Measurements from ENCODE around the gene BRF1. TPM values are rescaled to one million over a fixed set of nuclear protein-coding genes. Genes with fewer than 3 reads are reported as not detected.

BRF1 gene
- total and polyA plus RNA-seq, 8 donors, result 13.6 to 50.2 (median 20.4) TPM

DNA sequence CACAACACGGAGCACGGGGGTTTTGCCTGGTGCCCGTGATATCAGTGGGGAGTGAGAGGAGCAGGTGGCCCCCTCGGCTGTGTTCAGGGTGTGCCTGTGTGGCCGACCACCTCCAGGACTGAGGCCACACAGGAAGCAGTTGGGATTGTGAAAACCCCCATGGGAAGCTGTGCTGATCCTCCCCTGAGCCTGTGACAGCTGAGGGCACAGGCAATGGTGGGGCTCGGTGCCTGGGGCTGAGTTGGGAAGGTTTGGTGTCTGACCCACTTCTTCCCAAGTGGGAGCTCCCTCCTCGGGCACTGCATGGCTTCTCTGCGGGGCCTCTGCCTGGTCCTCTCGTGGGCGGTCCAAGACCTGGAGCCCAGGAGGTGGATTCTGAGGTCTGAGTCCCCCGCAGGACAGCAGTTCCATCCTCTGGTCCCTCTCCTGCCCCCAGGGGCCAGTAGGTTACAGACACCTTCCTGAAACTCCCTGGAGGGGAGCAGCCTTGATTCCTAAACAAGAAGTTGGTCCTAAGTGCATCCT, 31.6 kb upstream of the BRF1 start:
- Histone ChIP-seq H3K27ac (no peak overlapping the region), H3K27me3 (no peaks in the 10 kb centered on the region), H3K4me3 (no peak overlapping the region), H3K4me1 (peaks cover 3 to 17% (median 3%) of the 10 kb centered on the region in 3 donors), H3K9me3 (no peaks in the 10 kb centered on the region), H3K36me3 (no peaks in the 10 kb centered on the region)
- intact Hi-C loops (cut with DNase I), result no loop called here
- WGBS, 2 donors, result 85 to 86% methylated on average over 11 of the region's 11 CpGs
- TF ChIP-seq, protein P1, sequence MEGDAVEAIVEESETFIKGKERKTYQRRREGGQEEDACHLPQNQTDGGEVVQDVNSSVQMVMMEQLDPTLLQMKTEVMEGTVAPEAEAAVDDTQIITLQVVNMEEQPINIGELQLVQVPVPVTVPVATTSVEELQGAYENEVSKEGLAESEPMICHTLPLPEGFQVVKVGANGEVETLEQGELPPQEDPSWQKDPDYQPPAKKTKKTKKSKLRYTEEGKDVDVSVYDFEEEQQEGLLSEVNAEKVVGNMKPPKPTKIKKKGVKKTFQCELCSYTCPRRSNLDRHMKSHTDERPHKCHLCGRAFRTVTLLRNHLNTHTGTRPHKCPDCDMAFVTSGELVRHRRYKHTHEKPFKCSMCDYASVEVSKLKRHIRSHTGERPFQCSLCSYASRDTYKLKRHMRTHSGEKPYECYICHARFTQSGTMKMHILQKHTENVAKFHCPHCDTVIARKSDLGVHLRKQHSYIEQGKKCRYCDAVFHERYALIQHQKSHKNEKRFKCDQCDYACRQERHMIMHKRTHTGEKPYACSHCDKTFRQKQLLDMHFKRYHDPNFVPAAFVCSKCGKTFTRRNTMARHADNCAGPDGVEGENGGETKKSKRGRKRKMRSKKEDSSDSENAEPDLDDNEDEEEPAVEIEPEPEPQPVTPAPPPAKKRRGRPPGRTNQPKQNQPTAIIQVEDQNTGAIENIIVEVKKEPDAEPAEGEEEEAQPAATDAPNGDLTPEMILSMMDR (IDR thresholded peaks at IDR 0.05), result no peak
- DNase-seq (no peak), ATAC-seq (no peak), FAIRE-seq (no peak)

DNA sequence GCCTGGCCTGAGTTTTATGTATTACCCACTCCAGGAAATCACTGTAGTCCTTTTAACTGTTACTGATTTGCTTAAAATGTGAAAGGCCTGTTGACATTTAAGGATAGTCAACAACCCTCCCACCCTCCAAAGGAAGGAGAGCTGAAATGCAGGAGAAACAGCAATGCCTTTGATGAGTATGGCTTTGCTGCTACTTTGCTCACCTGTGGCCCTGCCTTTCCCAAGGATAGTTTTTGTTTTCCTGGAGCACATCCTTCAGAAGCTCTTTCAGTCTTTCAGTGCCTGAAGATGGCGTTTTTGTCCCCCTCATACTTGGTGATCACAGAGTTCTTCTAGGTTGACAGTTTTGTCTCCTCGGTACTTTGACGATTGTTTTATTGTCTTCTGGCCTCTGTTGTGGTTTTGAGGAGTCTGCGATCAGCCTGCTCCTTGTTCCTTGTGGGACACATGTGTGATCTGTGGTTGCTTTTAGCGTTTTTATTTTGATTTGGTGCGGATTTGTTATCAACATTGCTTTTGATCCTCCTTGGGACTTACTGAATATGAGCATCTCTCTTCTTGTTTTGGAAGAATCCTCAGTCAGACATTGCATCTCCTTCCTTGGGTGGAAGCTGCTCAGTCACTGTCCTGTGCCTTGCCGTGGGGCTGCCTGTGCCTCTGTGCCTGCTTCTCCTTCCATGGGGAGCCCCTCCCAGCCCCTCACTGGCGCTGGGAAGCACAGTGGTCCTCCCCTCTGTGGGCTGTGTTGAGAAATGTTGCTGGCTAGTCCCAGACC, 31.0 kb upstream of the BRF1 start:
- no peak for FAIRE-seq
- 84 to 89% methylated on average over 8 of the region's 8 CpGs for WGBS, 2 donors
- intact Hi-C loops (cut with DNase I), result no loop called here
- Histone ChIP-seq H3K27me3 (no peaks in the 10 kb centered on the region), H3K27ac (no peak overlapping the region), H3K4me1 (peaks cover 3 to 17% (median 3%) of the 10 kb centered on the region in 3 donors), H3K9me3 (no peaks in the 10 kb centered on the region), H3K4me3 (no peak overlapping the region), H3K36me3 (no peaks in the 10 kb centered on the region)
- TF ChIP-seq, protein P1 (IDR thresholded peaks at IDR 0.05), result no peak
- DNase-seq, result no peak
- no peak for ATAC-seq

DNA sequence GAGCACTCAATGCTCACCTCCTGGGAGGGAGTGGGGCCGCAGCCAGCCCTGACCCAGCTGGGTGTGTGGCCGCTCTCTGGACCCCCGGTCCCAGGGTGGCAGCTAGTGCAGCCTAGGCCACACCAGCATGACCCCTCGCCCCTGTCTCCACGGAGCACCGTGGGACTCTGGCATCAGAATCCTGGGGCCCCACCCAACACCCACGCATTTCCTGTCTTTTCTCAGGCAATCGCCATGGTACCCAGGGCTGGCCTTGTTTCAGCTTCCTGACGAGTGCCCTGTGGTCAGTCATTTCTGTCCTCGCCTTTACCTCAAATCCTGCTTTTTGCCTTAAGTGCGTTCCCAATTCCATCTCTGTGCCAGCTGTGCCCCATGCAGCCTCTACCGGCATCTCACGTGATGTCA, 29.7 kb upstream of the BRF1 start:
- intact Hi-C loops (cut with DNase I), result no loop called here
- no peaks in the 10 kb centered on the region for H3K27me3 ChIP-seq
- ATAC-seq (no peak), DNase-seq (peak in 1 of 6 donors; percentile 11), FAIRE-seq (no peak)
- WGBS, 2 donors, result 76 to 77% methylated on average over 12 to 13 of the region's 13 CpGs
- H3K4me3 ChIP-seq, result no peak overlapping the region
- H3K27ac ChIP-seq, result no peak overlapping the region
- TF ChIP-seq, protein P1 (IDR thresholded peaks at IDR 0.05), result no peak
- peaks cover 0 to 12% (median 0%) of the 10 kb centered on the region in 3 donors for H3K4me1 ChIP-seq
- H3K9me3 ChIP-seq, result no peaks in the 10 kb centered on the region
- no peaks in the 10 kb centered on the region for H3K36me3 ChIP-seq

DNA sequence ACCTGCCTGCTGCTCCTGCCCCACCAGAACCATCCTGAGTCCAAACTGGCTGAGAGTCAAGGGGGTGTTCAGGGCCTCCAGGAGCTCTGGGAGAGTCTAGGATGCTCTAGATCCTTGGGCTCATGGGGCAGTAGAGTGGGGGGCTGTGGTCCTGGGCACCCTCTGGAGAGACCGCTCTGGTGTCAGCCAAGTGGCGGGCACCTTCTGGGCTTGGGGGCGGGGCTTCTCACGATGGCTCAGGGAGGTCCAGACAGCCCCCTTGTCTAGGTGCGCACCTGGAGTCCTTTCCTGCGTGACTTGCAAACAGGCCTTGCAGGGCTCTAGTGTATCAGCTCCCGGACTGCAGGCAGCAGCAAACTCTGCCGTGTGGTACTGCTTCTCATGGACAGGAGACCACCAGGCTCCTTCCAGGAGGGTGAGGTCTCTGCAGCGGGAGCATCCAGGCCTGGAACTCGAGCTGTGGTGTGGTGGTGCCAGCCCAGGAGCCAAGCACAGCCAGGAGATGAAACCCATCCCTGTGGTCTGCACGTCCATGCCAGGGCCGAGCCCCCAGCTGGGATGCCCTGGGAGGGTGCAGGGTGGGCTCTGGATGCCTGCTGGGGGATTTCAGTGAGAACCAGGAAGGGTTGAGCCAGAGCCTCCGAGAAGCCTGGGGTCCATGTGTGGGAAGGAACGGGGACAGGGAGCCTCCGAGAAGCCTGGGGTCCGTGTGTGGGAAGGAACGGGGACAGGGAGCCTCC, 28.8 kb upstream of the BRF1 start:
- DNase-seq (peak in 1 of 6 donors; percentile 9), FAIRE-seq (no peak), ATAC-seq (no peak)
- no peaks in the 10 kb centered on the region for H3K9me3 ChIP-seq
- TF ChIP-seq, protein P1 (IDR thresholded peaks at IDR 0.05), result no peak
- WGBS, 2 donors, result 88 to 90% methylated on average over 17 of the region's 17 CpGs
- intact Hi-C loops (cut with DNase I), result no loop called here
- H3K27ac ChIP-seq, result no peak overlapping the region
- H3K4me1 ChIP-seq, result peaks cover 0 to 12% (median 0%) of the 10 kb centered on the region in 3 donors
- no peaks in the 10 kb centered on the region for H3K36me3 ChIP-seq
- H3K27me3 ChIP-seq, result no peaks in the 10 kb centered on the region
- H3K4me3 ChIP-seq, result no peak overlapping the region

Data from pancreas (tissue), 10 donors.